Measurements from ENCODE around the gene HEATR9.

Gene HEATR9

DNA sequence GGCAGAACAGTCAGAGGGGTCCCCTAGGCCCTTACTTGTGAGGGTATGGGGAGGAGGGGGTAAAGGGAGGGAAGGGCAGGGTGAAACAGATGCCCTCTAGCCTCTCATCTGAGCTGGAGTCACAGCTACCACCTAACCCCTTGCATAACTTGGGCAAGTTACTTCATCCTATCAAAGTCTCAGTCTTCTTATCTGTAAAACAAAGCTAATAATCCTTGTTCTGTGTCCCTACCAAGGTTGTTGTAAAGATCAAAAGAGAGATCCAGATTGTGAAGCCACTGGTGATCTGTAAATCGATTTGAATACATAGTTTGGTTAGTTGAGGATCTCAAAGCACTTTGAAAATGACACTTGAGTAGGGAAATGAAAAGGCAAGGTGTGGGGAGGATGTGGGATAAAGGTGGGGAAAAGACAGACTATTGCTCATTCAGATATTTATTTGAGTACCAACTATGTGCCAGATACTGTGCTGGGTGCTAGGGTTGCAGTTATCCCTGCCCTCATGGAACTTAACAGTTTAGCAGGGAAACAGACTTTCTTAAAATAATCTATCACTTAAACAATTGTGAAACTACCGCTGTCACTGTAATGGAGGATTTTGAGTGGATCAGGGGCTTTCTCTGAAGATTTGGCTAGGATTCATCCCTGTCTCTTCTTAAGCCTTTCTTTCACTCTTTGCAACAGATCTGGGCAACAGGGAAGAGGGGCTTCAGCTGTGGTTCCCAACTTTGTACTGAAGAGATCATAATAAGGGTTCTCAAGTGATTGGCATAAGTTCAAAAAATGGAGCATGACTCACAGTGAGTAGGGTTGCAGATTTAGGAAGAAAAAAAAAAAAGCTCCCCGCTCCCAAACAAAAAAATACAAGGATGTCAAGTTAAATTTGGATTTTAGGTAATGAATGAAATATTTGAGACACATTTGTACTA lies 3.0 kb downstream of the HEATR9 start:
- no peak for DNase-seq (ENCODE audit: low read depth)

DNA sequence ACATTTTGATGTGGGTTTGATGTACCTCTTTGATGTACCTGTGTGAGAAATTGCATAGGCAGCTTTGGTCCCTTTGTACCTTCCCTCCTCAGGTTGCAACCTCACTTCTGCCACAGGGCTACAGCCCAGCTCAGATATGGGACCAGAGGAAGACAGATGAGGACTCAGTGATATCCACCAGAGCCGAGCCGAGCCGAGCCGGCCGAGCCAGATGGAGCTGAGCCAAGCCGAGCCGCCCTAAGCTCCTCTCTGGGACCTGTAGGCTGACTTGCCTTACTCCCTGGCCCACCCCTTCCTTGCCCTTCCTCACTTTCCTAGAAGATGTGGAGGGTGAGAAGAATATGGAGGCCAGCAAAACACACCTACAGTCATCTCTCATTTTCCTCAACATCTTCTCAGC lies 3.8 kb downstream of the HEATR9 start:
- no peak for DNase-seq (ENCODE audit: low read depth)

DNA sequence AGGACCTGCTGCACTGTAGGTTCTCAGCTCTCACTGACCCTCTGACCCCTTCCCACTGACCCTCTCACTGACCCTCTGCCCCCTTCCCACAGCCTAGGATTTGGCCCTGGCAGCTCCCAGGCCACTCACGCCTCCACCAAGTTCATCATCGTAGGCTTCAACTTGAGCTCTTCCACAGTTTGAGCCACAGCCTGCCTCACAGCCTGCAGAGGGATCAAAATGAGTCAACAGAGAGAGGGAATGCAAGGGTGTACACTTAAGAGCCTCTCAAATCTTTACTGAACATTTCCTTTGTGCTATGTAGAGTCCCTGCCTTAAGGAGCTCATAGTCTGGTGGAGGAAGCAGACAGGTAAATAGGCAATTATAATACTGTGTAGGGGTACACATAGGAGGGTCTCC lies 12.1 kb downstream of the HEATR9 start:
- no peak for DNase-seq (ENCODE audit: low read depth)

DNA sequence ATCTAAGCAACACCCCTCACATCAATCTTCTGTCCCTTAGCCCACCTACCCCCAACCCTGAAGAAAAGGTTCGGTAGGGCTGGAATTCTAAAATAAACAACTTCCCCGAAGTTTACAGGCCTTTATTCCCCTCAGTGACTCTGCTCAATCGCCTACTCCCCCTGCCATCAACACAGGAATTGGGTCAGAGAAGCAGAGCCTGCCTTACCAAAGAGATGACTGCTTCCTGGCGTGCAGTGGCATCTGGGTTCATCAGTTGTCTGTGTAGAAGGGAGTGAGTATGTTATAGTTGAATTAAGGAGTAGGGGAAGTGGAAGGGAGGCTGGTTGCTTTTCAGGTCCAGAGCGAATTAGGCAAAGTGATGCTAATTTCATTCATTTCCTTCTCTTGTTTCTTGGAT lies 12.7 kb downstream of the HEATR9 start:
- no peak for DNase-seq (ENCODE audit: low read depth)

DNA sequence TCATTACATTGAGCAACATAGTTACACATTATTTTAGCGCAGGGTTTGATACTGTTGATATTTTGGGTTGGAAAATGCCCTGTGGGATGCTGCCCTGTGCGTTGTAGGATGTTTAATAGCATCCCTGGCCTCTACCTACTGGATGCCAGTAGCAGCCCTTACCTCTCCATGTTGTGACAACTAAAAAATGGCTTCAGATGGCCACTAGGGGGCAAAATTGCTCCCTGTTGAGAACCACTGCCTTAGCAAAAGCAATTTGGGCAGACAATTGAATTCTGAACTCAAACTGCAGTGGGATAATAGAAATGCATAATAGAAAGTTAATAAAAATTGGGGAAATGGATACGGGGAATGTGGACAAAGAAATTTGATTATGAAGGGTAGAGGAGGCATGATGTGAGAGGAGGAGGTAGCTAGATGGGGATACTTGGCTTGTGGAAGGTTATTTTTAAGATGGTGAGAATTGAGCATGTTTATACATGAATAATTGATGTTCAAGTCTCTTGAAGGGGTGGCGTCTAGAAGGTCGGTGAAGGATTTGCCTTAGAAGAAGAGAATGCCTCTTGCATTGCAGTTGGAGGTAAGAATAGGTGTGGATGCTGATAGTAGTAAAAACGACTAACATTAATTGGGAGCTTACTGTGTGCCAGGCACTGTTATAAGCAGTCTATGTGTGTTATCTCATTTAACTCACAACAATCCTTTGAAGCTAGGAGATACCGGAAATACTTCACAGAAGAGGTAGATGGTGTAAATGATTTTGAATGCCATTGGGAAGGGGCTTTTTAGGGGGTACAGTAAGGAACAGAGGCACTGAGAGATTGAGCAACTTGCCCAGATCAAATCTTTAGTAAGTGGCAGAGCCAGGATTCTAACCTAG lies 19.0 kb downstream of the HEATR9 start:
- DNase-seq (ENCODE audit: low read depth), result no peak

DNA sequence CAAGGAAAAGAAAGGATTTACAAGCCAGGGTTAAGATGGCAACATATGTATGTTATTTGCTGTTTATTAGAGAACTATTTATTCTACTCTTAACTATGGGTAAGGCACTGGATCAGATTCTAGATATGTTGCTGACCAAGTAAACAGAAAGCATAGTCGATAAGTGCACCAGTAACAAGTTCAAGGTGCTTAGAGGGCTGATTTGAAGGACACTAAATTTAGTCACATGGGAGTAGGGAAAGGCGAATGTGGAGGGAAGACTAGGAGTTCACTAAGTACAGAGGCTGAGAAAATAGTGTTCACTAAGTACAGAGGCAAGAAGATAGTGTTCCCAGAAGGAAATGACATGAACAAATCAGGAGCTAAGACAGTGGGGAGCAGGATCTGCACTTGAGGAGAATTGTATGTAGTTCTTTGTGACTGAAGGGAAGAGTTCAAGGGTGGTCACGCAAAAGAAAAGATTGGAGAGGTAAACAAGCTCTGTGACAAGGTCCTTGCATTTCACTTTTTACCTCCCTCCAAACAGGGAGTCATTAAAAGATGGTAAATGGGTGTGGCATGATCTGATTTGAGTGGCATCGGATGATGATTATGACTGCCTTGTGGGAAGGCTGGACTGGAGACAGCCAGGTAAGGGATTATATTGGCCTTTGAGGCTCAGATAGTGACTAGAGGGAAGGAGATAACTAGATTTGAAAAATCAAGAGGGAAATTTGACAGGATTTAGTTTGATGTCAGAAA lies 20.9 kb downstream of the HEATR9 start:
- no peak for DNase-seq (ENCODE audit: low read depth)

DNA sequence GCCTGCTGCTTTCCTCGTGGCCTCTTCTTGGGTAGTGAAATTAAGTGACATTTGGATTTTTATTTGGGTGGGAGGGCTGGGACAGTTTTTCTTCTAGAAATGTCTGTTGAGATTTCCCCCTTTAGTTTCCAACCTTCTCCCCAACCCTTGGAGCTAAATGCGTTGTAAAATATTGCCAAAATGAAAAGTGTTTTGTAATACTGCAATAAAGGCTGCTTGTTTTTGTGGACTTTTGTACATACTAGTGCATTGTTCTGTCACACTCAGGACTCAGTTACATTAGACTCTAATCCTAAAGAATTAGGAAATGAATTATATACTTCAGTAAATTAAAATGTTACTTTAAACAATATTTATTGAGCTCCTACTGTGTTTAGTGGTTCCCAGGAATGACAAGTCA lies 21.7 kb downstream of the HEATR9 start:
- no peak for DNase-seq (ENCODE audit: low read depth)

DNA sequence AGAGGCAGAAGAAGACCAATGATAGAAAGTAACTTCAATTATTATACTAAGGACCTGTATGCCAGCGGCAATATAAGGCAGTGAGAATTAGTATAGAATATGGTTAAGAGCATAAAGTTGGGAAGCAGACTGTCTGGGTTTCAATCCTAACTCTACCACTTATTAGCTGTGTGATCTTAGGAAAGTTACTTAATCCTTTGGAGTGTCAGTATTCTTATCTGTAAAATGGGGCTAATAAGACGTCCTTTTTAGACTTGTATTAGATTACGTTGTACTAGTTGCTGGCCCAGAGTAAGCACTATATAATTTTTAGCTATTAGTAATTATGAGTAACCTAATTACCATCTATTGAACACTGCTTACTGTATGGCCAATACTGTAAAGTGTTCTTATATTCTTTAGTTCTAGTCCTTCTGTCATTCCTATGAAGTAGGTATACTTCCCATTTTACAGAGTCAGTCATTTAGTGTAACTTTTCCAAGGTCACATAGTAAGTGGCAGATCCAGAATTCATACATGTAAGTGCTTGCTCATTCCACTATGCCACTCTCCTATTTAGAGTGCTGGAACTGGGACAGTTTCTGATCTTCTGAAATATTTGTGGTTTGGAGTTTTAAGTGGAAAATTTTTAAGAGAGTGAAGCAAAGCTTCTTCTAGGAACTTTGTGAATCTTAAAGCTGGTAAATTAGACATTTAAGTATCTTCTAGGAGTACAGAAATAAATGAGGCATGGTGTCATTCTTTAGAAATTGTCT lies 22.5 kb downstream of the HEATR9 start:
- no peak for DNase-seq (ENCODE audit: low read depth)

DNA sequence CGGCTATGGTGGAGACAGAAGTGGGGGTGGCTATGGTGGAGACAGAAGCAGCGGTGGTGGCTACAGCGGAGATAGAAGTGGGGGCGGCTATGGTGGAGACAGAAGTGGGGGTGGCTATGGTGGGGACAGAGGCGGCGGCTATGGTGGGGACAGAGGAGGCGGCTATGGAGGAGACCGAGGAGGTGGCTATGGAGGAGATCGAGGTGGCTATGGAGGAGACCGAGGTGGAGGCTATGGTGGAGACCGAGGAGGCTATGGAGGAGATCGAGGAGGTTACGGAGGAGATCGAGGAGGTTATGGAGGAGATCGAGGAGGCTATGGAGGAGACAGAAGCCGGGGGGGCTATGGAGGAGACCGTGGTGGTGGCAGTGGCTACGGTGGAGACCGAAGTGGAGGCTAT lies 24.1 kb downstream of the HEATR9 start:
- DNase-seq (ENCODE audit: low read depth), result no peak

DNA sequence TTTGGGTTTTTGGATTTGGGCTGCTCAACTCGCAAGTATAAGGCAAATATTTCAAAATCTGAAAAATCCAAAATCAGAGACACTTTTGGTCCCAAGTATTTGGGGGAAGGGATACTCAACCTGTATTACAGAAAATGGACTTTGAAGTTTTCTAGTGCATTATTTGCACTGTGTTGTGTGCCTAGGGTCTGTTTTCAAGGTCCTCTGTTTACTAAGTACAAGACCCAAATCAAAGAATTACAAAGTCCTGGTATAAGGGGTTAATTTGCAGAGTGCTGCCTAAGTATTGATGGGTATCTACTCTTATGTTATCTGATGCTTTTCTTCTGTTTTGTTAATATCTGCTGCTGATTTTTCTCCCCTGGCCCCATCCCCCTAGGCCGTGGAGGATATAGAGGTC lies 25.0 kb downstream of the HEATR9 start:
- DNase-seq (ENCODE audit: low read depth), result no peak

DNA sequence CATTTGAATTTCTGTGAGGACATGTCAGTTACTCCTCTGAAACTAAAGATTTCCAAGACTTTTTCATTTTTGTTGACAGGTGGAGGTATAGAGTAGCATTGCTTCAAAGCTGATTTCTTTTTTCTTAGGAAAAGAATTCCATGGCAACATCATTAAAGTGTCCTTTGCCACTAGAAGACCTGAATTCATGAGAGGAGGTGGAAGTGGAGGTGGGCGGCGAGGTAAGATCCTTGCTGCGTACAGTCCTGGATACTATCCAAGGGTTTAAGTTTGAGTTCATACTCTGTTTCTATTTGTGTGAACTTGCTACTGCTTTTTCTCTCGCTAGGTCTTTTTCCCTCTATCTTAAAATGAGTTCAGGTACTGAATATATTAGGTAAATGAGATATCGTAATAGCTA lies 26.5 kb downstream of the HEATR9 start:
- DNase-seq (ENCODE audit: low read depth), result no peak

DNA sequence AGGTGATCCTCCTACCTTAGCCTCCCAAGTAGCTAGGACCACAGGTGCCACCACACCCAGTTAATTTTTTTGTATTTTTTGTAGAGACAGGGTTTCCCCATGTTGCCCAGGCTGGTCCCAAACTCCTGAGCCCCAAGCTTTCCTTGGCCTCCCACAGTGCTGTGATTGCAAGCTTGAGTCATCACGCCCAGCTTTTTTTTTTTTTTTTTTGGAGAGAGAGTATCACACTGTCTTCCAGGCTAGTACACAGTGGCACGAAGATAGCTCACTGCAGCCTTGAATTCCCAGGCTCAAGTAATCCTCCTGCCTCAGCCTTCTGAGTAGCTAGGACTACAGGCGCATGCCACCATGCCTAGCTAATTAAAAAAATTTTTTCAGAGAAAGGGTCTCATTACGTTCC lies 27.2 kb downstream of the HEATR9 start:
- DNase-seq (ENCODE audit: low read depth), result no peak

DNA sequence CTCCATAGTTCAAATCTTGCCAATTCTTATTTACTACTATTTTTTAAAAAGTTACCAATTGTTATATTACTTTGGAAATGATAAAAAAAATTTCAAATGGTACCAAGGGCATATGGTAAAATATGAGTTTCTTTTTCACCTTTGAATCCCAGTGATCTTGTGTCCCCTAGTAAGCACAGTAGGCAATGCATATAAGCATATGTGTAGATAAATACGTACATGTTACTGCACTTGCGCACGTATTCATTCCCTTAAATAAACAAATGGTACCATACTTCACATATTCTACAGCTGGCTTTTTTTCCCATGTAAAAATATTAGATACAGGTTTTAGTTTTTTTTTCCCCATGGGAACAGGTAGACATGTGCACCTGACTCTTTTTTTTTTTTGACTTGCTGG lies 27.6 kb downstream of the HEATR9 start:
- DNase-seq (ENCODE audit: low read depth), result no peak

DNA sequence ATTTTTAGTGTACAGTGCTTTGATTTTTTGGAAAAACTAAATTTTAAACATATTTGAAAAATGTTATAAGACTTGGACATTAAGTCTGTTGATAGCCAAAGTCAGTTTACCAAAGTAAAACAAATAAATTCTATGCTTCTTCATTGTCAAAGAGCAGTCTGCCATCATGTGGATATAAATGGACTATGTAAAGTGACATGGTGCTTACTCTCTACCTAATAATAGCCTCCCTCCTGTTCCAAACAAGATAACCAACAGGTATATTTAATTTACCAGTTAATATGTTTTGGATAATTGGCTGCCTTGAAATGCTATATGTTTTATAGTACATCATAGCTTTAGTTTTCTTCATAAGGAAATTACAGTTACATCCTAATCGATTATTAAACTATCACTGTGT lies 43.5 kb downstream of the HEATR9 start:
- no peak for DNase-seq (ENCODE audit: low read depth)

DNA sequence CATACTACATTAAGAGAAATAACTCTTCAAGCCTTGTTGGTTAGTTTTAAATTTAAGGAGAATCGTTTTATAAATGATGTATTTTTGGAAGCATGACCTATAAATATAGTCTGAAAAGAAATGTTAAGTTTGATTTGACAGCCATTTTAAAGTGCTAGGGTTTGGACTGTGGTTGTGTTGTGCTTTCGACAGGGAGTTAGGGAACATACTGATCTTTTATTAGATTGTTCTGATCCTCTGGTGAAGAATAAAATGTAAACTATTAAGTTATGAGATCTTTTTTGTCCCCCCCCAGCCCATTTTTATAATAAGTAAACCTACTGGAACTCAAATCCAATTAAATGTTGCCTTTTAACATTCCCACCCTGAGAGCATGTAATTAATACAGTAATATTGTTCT lies 47.4 kb downstream of the HEATR9 start:
- DNase-seq (ENCODE audit: low read depth), result no peak

DNA sequence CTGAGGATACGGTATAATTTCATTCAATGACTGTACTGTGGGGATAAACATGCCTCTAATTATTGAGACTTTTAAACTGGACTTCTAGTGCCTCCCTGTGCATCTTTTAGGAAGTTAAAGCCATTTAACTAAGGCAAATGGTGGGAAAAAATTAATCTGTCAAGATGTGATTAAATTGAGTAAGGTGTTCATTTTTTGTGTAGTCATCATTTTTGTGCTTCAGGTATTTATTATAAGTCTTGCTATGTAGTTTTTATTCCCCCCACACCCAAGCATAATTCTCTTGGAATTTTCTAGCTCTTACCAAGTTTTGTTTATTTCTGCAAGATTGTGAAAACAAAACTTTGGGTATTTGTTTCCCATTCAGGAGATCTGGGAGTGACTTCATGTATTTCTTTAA lies 49.2 kb downstream of the HEATR9 start:
- DNase-seq (ENCODE audit: low read depth), result no peak

DNA sequence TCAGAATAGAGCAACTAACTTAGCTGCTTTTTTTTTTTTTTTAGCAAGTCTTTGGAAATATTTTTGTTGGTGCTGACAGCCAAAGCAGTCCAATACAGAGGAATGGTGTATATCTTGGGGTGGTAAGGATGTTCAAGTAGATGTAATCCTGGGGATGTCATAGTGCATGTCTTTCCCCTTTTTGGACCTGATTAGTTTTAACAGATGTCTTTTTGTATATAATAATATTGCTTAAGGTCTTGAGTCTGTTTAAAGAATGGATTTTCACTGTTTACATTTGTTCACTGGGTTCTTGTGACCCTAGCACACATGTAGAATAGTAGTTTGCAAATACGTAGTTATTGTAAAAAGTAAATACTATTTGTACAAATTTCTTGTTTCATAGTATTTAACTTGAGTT lies 51.5 kb downstream of the HEATR9 start:
- no peak for DNase-seq (ENCODE audit: low read depth)

DNA sequence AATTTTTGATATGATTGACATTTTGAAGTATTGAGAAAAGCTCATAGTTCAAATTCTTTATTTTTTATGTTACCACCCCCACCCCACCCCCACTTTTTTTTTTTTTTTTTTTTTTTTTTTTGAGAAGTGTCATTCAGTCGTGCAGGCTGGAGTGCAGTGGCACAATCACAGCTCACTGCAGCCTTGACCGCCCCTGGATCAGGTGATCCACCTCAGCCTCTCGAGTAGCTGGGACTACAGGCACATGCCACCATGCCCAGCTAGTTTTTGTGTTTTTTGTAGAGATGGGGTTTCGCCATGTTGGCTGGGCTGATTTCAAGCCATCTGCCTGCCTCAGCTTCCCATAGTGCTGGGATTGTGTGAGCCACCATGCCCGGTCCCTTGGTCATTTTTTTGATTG lies 52.0 kb downstream of the HEATR9 start:
- DNase-seq (ENCODE audit: low read depth), result no peak

DNA sequence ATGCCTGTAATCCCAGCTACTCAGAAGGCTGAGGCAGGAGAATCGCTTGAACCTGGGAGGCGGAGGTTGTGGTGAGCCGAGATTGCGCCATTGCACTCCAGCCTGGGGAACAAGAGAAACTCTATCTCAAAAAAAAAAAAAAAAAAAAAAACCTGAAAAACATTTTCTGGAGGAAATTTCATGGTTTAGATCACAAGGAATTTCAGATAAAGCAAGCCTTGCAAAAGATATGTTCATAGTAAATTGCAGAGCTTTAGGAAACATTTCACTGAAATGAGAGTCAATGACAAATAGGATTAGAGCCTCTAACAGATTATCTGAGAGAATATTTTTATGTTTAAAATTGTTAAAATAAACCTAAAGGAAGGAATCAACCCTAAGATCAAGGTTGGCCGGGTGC lies 56.2 kb downstream of the HEATR9 start:
- DNase-seq (ENCODE audit: low read depth), result no peak

DNA sequence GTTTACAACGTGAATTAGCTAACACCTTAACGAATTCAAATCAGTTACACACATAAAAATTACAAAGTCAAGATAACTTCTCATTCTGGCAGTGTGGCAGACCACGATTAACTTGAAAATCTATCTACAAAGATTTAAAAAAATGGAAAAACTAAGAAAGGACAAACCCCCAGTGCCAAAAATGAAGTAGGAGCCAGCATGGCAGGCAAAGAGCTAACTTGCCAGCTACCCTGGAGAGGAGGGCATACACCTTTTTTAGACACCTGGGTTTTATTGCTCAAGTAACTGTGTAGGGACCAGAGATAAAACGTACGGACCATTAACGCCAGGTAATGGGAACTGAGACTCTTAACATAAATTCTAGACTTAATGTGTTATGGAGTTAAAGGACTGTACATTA lies 56.9 kb downstream of the HEATR9 start:
- no peak for DNase-seq (ENCODE audit: low read depth)

DNA sequence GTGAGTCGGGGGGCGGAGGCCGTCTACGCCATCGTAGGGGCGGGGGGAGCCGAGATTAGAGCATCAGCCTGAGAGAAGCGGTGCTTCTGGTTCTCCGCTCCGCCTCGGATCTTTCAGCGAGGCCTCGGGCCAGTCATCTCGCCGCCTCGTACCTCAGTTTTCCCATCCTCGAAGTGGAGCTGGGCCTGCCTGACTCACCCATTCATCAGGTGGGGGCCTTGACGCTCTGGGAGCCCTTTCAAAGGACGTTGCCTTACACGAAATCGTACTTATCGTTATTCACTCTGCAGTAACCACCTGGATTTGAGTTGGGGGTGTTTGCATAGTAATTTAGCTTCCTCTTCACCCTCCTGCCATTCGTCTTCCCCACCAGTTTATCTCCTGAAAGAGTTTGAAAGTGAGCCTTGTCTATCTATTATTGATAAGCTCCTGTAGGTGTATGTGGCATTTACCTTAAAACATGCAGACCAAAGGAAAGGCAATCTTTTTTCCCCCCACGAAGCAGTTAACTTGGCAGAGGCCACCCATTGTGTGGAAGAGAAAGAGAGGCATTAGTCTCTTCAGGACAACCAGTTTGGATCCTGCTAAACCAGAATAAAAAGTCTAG lies 58.7 kb downstream of the HEATR9 start:
- DNase-seq (ENCODE audit: low read depth), result no peak
